Breast epithelium (tissue), 3 donors: ENCODE measurements around the gene RPUSD2.

ENCODE experiments used
- POLR2A ChIP-seq: fragments of 450-650 bp; IDR thresholded peaks from one replicate; pipeline ENCODE4 v1.6.1; 2016; ENCODE audit warnings: antibody characterized with exemption, mild to moderate bottlenecking, moderate library complexity
- TF ChIP-seq, protein P1 (sequence below), 3 donors: fragments of 450-650 bp; IDR thresholded peaks; one replicate each; pipeline ENCODE4 v1.5.1; 2016 to 2017; ENCODE audit warnings: antibody characterized with exemption in 3 of 3, mild to moderate bottlenecking in 3 of 3, moderate library complexity in 3 of 3

- TF ChIP-seq, protein P1, sequence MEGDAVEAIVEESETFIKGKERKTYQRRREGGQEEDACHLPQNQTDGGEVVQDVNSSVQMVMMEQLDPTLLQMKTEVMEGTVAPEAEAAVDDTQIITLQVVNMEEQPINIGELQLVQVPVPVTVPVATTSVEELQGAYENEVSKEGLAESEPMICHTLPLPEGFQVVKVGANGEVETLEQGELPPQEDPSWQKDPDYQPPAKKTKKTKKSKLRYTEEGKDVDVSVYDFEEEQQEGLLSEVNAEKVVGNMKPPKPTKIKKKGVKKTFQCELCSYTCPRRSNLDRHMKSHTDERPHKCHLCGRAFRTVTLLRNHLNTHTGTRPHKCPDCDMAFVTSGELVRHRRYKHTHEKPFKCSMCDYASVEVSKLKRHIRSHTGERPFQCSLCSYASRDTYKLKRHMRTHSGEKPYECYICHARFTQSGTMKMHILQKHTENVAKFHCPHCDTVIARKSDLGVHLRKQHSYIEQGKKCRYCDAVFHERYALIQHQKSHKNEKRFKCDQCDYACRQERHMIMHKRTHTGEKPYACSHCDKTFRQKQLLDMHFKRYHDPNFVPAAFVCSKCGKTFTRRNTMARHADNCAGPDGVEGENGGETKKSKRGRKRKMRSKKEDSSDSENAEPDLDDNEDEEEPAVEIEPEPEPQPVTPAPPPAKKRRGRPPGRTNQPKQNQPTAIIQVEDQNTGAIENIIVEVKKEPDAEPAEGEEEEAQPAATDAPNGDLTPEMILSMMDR (IDR thresholded peaks at IDR 0.05), result no peak
- TF ChIP-seq POLR2A, result no peak
These were observed 13.7 kb downstream of the RPUSD2 start for GRCh38 chr15:40582726-40583246.
